ENCODE data around the gene KIR2DL1. TPM values are rescaled to one million over a fixed set of nuclear protein-coding genes. Genes with fewer than 3 reads are reported as not detected.
A peak's percentile ranks its signal among the peaks of the same experiment; 100 is the strongest.
"Not testable (repeated sequence)": the region's sequence is repeated elsewhere in the genome, so short reads cannot be mapped to it uniquely, and the experiment has no call there.

Gene KIR2DL1
- polyA plus RNA-seq, 3 donors, result not detected

DNA sequence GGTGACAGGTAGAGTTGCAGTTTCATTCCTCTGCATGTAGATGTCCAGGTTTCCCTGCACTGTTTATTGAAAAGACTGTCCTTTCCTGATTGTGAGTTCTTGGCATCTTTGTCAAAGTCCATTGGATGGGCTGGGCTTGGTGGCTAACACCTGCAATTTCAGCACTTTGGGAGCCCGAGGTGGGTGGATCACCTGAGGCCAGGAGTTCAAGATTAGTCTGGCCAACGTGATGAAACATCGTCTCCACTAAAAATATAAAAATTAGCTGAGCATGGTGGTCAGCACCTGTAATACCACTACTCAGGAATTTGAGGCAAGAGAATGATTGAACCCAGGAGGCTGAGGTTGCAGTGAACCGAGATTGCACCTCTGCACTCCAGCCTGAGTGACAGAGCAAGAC, 8.3 kb downstream of the KIR2DL1 start:
- H2AFZ ChIP-seq (ENCODE audit: insufficient read depth, low read depth, low read length, poor library complexity, severe bottlenecking); DNase-seq; H3K27ac Mint-ChIP-seq; H4K20me1 ChIP-seq (ENCODE audit: insufficient read depth, low read length); H3K27me3 ChIP-seq (ENCODE audit: control insufficient read depth in 2 of 2, insufficient read depth in 2 of 2, low read length in 2 of 2); H3K27ac ChIP-seq (ENCODE audit: low read depth in 1 of 2, low read length in 2 of 2); H3K79me2 ChIP-seq (ENCODE audit: insufficient read depth, low read length); H3K9ac ChIP-seq (ENCODE audit: insufficient read depth, low read length, poor library complexity, severe bottlenecking); H3K4me3 ChIP-seq (replicated peaks in 1 of 3; ENCODE audit: low read depth in 2 of 3, low read length in 3 of 3); H3K36me3 Mint-ChIP-seq; H3K4me3 Mint-ChIP-seq; H3K4me2 ChIP-seq (replicated peaks; ENCODE audit: extremely low read depth, low read length, poor library complexity, severe bottlenecking); H3K36me3 ChIP-seq (replicated peaks in 1 of 2; ENCODE audit: control insufficient read depth in 1 of 2, insufficient read depth in 2 of 2, low read length in 2 of 2): not testable (repeated sequence)
- H3K9me3 ChIP-seq (replicated peaks in 1 of 2; ENCODE audit: control insufficient read depth in 1 of 2, insufficient read depth in 1 of 2, low read length in 2 of 2), result peaks cover 9 to 11% of the 10 kb centered on the region in 2 donors
- peaks cover 11 to 15% (median 14%) of the 10 kb centered on the region in 3 donors for H3K27me3 Mint-ChIP-seq (ENCODE audit: low read depth in 3 of 3)
- WGBS (ENCODE audit: insufficient coverage), result no CpG with 5 or more reads among the region's 4 CpGs
- intact Hi-C loops (cut with micrococcal nuclease), result loop anchor here in 1 of 2 donors (10.0 kb wide), 1 partner anchor 253 kb away; no protein-coding TSS in a partner anchor
- peaks cover 21% of the 10 kb centered on the region for H3K4me1 Mint-ChIP-seq
- peaks cover 0 to 13% of the 10 kb centered on the region in 2 donors for H3K4me1 ChIP-seq (ENCODE audit: control insufficient read depth in 1 of 2, insufficient read depth in 2 of 2, low read length in 2 of 2)
- H3K9me3 Mint-ChIP-seq, result peaks cover 9 to 19% (median 15%) of the 10 kb centered on the region in 7 donors

DNA sequence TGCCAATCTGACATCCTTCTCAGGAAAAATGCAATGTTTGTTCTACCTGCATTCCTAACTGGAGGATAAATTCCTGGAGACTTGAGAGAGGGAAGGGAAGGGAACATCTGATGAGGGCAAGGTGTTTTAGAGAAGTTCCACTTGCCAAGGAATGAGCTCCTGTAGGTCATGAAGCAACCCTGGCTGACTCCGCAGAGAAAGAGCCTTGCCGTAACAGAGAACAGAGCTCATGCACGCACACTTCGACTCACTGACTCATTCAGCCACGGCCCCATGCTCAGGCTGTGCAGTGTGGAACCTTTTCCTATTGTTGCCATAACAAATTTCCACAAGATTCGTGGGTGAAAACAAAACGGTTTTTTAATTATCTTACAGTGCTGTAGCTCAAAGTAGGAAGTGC, 9.3 kb downstream of the KIR2DL1 start:
- peak; percentile 18 to 98 (median 90) for DNase-seq
- H3K27me3 ChIP-seq (ENCODE audit: control insufficient read depth in 2 of 2, insufficient read depth in 2 of 2, low read length in 2 of 2); H3K36me3 Mint-ChIP-seq; H3K36me3 ChIP-seq (replicated peaks in 1 of 2; ENCODE audit: control insufficient read depth in 1 of 2, insufficient read depth in 2 of 2, low read length in 2 of 2); H2AFZ ChIP-seq (ENCODE audit: insufficient read depth, low read depth, low read length, poor library complexity, severe bottlenecking); H3K4me2 ChIP-seq (replicated peaks; ENCODE audit: extremely low read depth, low read length, poor library complexity, severe bottlenecking); H3K4me3 Mint-ChIP-seq; H3K9ac ChIP-seq (ENCODE audit: insufficient read depth, low read length, poor library complexity, severe bottlenecking); H3K4me3 ChIP-seq (replicated peaks in 1 of 3; ENCODE audit: low read depth in 2 of 3, low read length in 3 of 3); H4K20me1 ChIP-seq (ENCODE audit: insufficient read depth, low read length); H3K79me2 ChIP-seq (ENCODE audit: insufficient read depth, low read length): not testable (repeated sequence)
- H3K9me3 ChIP-seq (replicated peaks in 1 of 2; ENCODE audit: control insufficient read depth in 1 of 2, insufficient read depth in 1 of 2, low read length in 2 of 2), result peaks cover 9 to 11% of the 10 kb centered on the region in 2 donors
- peaks cover 21% of the 10 kb centered on the region for H3K4me1 Mint-ChIP-seq
- peaks cover 8 to 15% (median 11%) of the 10 kb centered on the region in 3 donors for H3K27me3 Mint-ChIP-seq (ENCODE audit: low read depth in 3 of 3)
- peaks cover 9 to 23% (median 15%) of the 10 kb centered on the region in 7 donors for H3K9me3 Mint-ChIP-seq
- peaks cover 0 to 13% of the 10 kb centered on the region in 2 donors for H3K4me1 ChIP-seq (ENCODE audit: control insufficient read depth in 1 of 2, insufficient read depth in 2 of 2, low read length in 2 of 2)
- peak overlapping the region in 3 of 7 donors; percentile 16 to 46 (median 37) for H3K27ac Mint-ChIP-seq
- intact Hi-C loops (cut with micrococcal nuclease), result loop anchor here in 1 of 2 donors (10.0 kb wide), 1 partner anchor 254 kb away; no protein-coding TSS in a partner anchor
- 93% methylated on average over 3 of the region's 7 CpGs for WGBS (ENCODE audit: insufficient coverage)
- peak overlapping the region in 1 of 2 donors; percentile 44 for H3K27ac ChIP-seq (ENCODE audit: low read depth in 1 of 2, low read length in 2 of 2)

DNA sequence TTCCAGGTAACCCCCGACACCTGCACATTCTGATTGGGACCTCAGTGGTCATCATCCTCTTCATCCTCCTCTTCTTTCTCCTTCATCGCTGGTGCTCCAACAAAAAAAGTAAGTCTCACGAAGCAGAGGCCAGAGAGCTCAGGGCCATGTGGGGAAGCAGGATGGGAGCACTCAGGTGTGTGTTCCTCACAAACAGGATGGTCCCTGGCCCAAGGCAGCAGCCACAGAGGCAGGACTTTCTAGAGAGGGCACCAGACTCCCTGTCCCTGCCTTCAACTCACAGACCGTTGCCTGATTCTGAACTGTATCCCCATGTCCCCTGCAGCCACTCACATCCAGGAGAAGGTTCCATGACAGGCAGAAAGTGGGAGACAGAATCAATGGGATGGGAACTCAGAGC, 13.3 kb downstream of the KIR2DL1 start:
- Mint-ChIP-seq H3K4me1 (peaks cover 28% of the 10 kb centered on the region), H3K27me3 (ENCODE audit: low read depth in 3 of 3) (peaks cover 5 to 10% (median 7%) of the 10 kb centered on the region in 3 donors), H3K9me3 (peaks cover 12 to 22% (median 15%) of the 10 kb centered on the region in 7 donors), H3K4me3 (peak overlapping the region in 1 of 2 donors; percentile 4), H3K27ac (peak overlapping the region in 1 of 7 donors; percentile 3)
- H3K9me3 ChIP-seq (replicated peaks in 1 of 2; ENCODE audit: control insufficient read depth in 1 of 2, insufficient read depth in 1 of 2, low read length in 2 of 2), result peaks cover 9 to 11% of the 10 kb centered on the region in 2 donors
- H3K4me3 ChIP-seq (replicated peaks in 1 of 3; ENCODE audit: low read depth in 2 of 3, low read length in 3 of 3); intact Hi-C loops (cut with micrococcal nuclease); H2AFZ ChIP-seq (ENCODE audit: insufficient read depth, low read depth, low read length, poor library complexity, severe bottlenecking); DNase-seq; H3K36me3 Mint-ChIP-seq; H3K27ac ChIP-seq (ENCODE audit: low read depth in 1 of 2, low read length in 2 of 2); H3K36me3 ChIP-seq (replicated peaks in 1 of 2; ENCODE audit: control insufficient read depth in 1 of 2, insufficient read depth in 2 of 2, low read length in 2 of 2); H4K20me1 ChIP-seq (ENCODE audit: insufficient read depth, low read length); H3K79me2 ChIP-seq (ENCODE audit: insufficient read depth, low read length); H3K4me2 ChIP-seq (replicated peaks; ENCODE audit: extremely low read depth, low read length, poor library complexity, severe bottlenecking); H3K9ac ChIP-seq (ENCODE audit: insufficient read depth, low read length, poor library complexity, severe bottlenecking); H3K27me3 ChIP-seq (ENCODE audit: control insufficient read depth in 2 of 2, insufficient read depth in 2 of 2, low read length in 2 of 2): not testable (repeated sequence)
- WGBS (ENCODE audit: insufficient coverage), result 80% methylated on average over 1 of the region's 4 CpGs
- H3K4me1 ChIP-seq (ENCODE audit: control insufficient read depth in 1 of 2, insufficient read depth in 2 of 2, low read length in 2 of 2), result peaks cover 11 to 23% of the 10 kb centered on the region in 2 donors

DNA sequence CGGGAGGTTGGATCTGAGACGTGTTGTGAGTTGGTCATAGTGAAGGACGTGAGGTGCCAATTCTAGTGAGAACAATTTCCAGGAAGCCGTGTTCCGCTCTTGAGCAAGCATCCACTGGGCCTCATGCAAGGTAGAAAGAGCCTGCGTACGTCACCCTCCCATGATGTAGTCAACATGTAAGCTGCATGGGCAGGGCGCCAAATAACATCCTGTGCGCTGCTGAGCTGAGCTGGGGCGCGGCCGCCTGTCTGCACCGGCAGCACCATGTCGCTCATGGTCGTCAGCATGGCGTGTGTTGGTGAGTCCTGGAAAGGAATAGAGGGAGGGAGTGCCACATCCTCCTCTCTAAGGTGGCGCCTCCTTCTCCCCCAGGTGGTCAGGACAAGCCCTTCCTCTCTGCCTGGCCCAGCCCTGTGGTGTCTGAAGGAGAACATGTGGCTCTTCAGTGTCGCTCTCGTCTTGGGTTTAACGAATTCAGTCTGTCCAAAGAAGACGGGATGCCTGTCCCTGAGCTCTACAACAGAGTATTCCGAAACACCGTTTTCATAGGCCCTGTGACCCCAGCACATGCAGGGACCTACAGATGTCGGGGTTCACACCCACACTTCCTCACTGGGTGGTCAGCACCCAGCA, 16.6 kb downstream of the KIR2DL1 start:
- H3K27me3 Mint-ChIP-seq (ENCODE audit: low read depth in 3 of 3); H3K4me3 Mint-ChIP-seq; H3K9ac ChIP-seq (ENCODE audit: insufficient read depth, low read length, poor library complexity, severe bottlenecking); H3K27ac ChIP-seq (ENCODE audit: low read depth in 1 of 2, low read length in 2 of 2); H3K36me3 ChIP-seq (replicated peaks in 1 of 2; ENCODE audit: control insufficient read depth in 1 of 2, insufficient read depth in 2 of 2, low read length in 2 of 2); H3K4me3 ChIP-seq (replicated peaks in 1 of 3; ENCODE audit: low read depth in 2 of 3, low read length in 3 of 3); DNase-seq; H3K4me2 ChIP-seq (replicated peaks; ENCODE audit: extremely low read depth, low read length, poor library complexity, severe bottlenecking); H3K79me2 ChIP-seq (ENCODE audit: insufficient read depth, low read length); intact Hi-C loops (cut with micrococcal nuclease); H2AFZ ChIP-seq (ENCODE audit: insufficient read depth, low read depth, low read length, poor library complexity, severe bottlenecking); H3K36me3 Mint-ChIP-seq; H3K27me3 ChIP-seq (ENCODE audit: control insufficient read depth in 2 of 2, insufficient read depth in 2 of 2, low read length in 2 of 2); H4K20me1 ChIP-seq (ENCODE audit: insufficient read depth, low read length): not testable (repeated sequence)
- peak overlapping the region in 3 of 7 donors; percentile 3 to 26 (median 19) for H3K27ac Mint-ChIP-seq
- H3K4me1 Mint-ChIP-seq, result peaks cover 27% of the 10 kb centered on the region
- Histone ChIP-seq H3K9me3 (replicated peaks in 1 of 2; ENCODE audit: control insufficient read depth in 1 of 2, insufficient read depth in 1 of 2, low read length in 2 of 2) (peaks cover 9 to 11% of the 10 kb centered on the region in 2 donors), H3K4me1 (ENCODE audit: control insufficient read depth in 1 of 2, insufficient read depth in 2 of 2, low read length in 2 of 2) (peaks cover 21 to 22% of the 10 kb centered on the region in 2 donors)
- H3K9me3 Mint-ChIP-seq, result peaks cover 14 to 22% (median 15%) of the 10 kb centered on the region in 7 donors
- 92% methylated on average over 15 of the region's 24 CpGs for WGBS (ENCODE audit: insufficient coverage)
